Stimulated activated naive B cell treated with anti-CD40 and anti-IgM and Interleukin-4, amounts not matched to agents 10 μg/mL and 1 μg/mL and 100 μg/mL, for 72 hours (primary cell): ENCODE data around the gene DYRK2.

Experiments
- ATAC-seq, 2 donors: fragments of 150-1000 bp; cut with Tn5 transposase; replicated peaks; 2 replicates each; pipeline ENCODE4 v1.10.0; 2021; ENCODE audit warnings: moderate library complexity in 1 of 2
- DNase-seq: peaks from one replicate; pipeline ENCODE4 v3.0.0; 2021
- H3K27ac Mint-ChIP-seq: one replicate; pipeline ENCODE4 v1.8.0; 2022; ENCODE audit warnings: mild to moderate bottlenecking, mixed read lengths
- H3K27me3 Mint-ChIP-seq, 2 donors: one replicate each; pipeline ENCODE4 v1.8.0; 2022; ENCODE audit warnings: mixed read lengths in 2 of 2
- H3K36me3 Mint-ChIP-seq, 2 donors: one replicate each; pipeline ENCODE4 v1.8.0; 2022; ENCODE audit warnings: mixed read lengths in 2 of 2, mild to moderate bottlenecking in 1 of 2
- H3K4me1 Mint-ChIP-seq, 2 donors: one replicate each; pipeline ENCODE4 v1.8.0; 2022; ENCODE audit warnings: mixed read lengths in 2 of 2, mild to moderate bottlenecking in 1 of 2
- H3K4me3 Mint-ChIP-seq, 2 donors: one replicate each; pipeline ENCODE4 v1.8.0; 2022; ENCODE audit warnings: mild to moderate bottlenecking in 2 of 2, mixed read lengths in 2 of 2, moderate library complexity in 1 of 2
- H3K9me3 Mint-ChIP-seq, 2 donors: one replicate each; pipeline ENCODE4 v1.8.0; 2022; ENCODE audit warnings: mixed read lengths in 2 of 2, mild to moderate bottlenecking in 1 of 2

The DYRK2 gene

DNA sequence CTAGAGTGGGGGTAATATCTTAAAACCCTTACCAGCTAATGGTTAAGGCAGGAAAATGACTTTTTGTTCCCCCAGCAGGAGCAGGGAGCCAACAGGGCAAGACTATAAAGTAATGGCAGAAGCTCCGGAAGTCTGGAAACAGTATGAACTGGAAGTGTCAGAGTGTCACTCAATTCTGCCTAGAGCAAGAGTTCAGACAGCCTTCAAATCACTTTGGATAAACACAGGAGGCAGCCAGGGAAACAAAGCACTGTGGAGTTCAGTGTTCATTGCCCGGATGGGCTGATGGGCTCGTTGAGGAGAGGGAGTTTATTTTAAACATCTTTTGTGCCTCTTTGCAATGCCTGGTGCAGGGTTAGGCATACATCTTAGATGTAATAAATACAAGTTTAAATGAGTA is 16.5 kb upstream of the DYRK2 start:
- DNase-seq (no peak), ATAC-seq (no peak)
- Mint-ChIP-seq H3K27ac (no peak overlapping the region), H3K36me3 (peaks cover 8 to 9% of the 10 kb centered on the region in 2 donors), H3K27me3 (no peaks in the 10 kb centered on the region), H3K4me3 (no peak overlapping the region), H3K4me1 (peaks cover 44 to 64% of the 10 kb centered on the region in 2 donors), H3K9me3 (peaks cover 9% of the 10 kb centered on the region in 2 donors)

- no peaks in the 10 kb centered on the region for H3K27me3 Mint-ChIP-seq
- peak overlapping the region; percentile 73 for H3K27ac Mint-ChIP-seq
- ATAC-seq (peak in 1 of 2 donors; percentile 26), DNase-seq (no peak)
- peak overlapping the region; percentile 27 to 35 for H3K4me3 Mint-ChIP-seq
- H3K9me3 Mint-ChIP-seq: peaks cover 9% of the 10 kb centered on the region in 2 donors
- peaks cover 8 to 9% of the 10 kb centered on the region in 2 donors for H3K36me3 Mint-ChIP-seq
- peaks cover 44 to 64% of the 10 kb centered on the region in 2 donors for H3K4me1 Mint-ChIP-seq
These were observed 15.4 kb upstream of the DYRK2 start for GRCh38 chr12:67633024-67633610.

DNA sequence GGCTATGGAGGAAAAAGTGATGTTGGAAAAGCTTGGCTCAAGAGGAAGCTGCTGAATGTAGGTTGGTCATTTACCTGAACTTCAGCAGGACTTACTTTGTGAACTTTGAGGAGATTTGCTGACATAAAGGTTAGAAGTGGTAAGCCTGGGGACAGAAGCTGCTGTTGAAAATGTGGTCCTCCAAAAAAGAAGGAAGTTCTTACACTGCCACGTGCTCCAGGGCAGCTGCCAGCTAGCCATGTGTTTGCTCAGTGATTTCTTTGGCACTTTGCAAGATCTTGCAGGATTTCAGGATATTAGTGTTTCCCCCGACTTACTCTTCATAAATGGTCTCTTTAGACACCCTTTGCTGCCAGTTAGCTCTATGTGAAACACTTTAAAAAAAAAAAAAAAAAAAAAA is 14.8 kb upstream of the DYRK2 start:
- DNase-seq: no peak
- H3K9me3 Mint-ChIP-seq: peaks cover 7 to 9% of the 10 kb centered on the region in 2 donors
- H3K36me3 Mint-ChIP-seq: peaks cover 6 to 9% of the 10 kb centered on the region in 2 donors
- peak; percentile 43 to 60 for ATAC-seq
- H3K27me3 Mint-ChIP-seq: no peaks in the 10 kb centered on the region
- H3K4me3 Mint-ChIP-seq: peak overlapping the region; percentile 27 to 35
- peak overlapping the region; percentile 73 for H3K27ac Mint-ChIP-seq
- peaks cover 42 to 61% of the 10 kb centered on the region in 2 donors for H3K4me1 Mint-ChIP-seq

- Mint-ChIP-seq H3K9me3 (peaks cover 3 to 6% of the 10 kb centered on the region in 2 donors), H3K36me3 (peaks cover 3 to 6% of the 10 kb centered on the region in 2 donors), H3K4me1 (peaks cover 39 to 54% of the 10 kb centered on the region in 2 donors), H3K27me3 (no peaks in the 10 kb centered on the region), H3K4me3 (no peak overlapping the region), H3K27ac (peak overlapping the region; percentile 44)
- DNase-seq: no peak
- no peak for ATAC-seq
These were observed 14.2 kb upstream of the DYRK2 start for GRCh38 chr12:67634303-67634761.

GRCh38 chr12:67637718-67638117 is 10.8 kb upstream of the DYRK2 start:
- Mint-ChIP-seq H3K36me3 (peaks cover 0 to 3% of the 10 kb centered on the region in 2 donors), H3K9me3 (no peaks in the 10 kb centered on the region), H3K4me3 (no peak overlapping the region), H3K27me3 (no peaks in the 10 kb centered on the region), H3K4me1 (peaks cover 19 to 24% of the 10 kb centered on the region in 2 donors), H3K27ac (no peak overlapping the region)
- ATAC-seq (no peak), DNase-seq (no peak)

GRCh38 chr12:67638694-67639093 is 9.9 kb upstream of the DYRK2 start:
- Mint-ChIP-seq H3K36me3 (peaks cover 0 to 3% of the 10 kb centered on the region in 2 donors), H3K9me3 (no peaks in the 10 kb centered on the region), H3K27me3 (no peaks in the 10 kb centered on the region), H3K4me3 (no peak overlapping the region), H3K27ac (no peak overlapping the region), H3K4me1 (peaks cover 11 to 14% of the 10 kb centered on the region in 2 donors)
- ATAC-seq (peak in 1 of 2 donors; percentile 23), DNase-seq (no peak)

DNA sequence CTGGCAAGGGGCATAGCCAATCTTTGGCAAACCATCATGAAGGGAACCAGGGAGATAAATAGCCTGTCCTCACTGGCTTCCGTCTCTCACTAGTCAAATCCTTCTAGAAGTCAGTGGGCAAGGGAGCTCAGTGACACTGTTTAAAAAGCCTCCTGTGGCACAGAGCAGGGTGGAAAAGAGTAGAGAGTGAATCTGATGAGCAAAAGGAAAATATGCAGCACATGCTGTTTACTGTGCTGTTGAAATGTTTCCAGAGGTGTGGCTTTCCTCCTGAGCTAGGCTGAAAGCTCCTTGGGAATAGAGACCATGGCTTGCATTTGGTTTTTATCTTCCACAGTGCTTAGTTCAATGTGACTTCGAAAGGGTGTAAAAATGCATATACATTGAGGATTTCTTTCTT is 7.7 kb upstream of the DYRK2 start:
- H3K4me1 Mint-ChIP-seq: peaks cover 0 to 2% of the 10 kb centered on the region in 2 donors
- no peak overlapping the region for H3K27ac Mint-ChIP-seq
- no peaks in the 10 kb centered on the region for H3K27me3 Mint-ChIP-seq
- H3K36me3 Mint-ChIP-seq: no peaks in the 10 kb centered on the region
- DNase-seq (no peak), ATAC-seq (no peak)
- no peaks in the 10 kb centered on the region for H3K9me3 Mint-ChIP-seq
- no peak overlapping the region for H3K4me3 Mint-ChIP-seq

- H3K9me3 Mint-ChIP-seq: no peaks in the 10 kb centered on the region
- no peak for DNase-seq
- H3K27ac Mint-ChIP-seq: no peak overlapping the region
- H3K4me3 Mint-ChIP-seq: no peak overlapping the region
- H3K4me1 Mint-ChIP-seq: peaks cover 13 to 17% of the 10 kb centered on the region in 2 donors
- H3K27me3 Mint-ChIP-seq: no peaks in the 10 kb centered on the region
- ATAC-seq: no peak
- H3K36me3 Mint-ChIP-seq: peaks cover 2 to 7% of the 10 kb centered on the region in 2 donors
These were observed 3.4 kb upstream of the DYRK2 start for GRCh38 chr12:67645126-67645525.

DNA sequence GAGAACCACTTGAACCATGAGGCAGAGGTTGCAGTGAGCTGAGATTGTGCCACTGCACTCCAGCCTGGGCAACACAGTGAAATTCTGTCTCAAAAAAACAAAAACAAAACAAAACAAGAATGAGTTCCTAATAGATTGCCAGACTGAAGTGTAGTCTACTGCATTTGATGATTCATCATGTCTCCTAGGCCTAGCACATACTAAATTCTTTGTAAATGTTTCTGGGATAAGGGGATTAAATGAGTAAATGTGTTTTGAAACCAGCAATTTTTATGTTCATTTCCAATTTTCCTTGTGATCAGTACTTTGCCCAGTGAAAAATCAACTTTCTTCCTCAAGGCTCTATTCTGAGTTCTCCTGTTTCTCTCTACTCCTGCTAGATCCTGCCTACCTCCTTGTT is 2.9 kb upstream of the DYRK2 start:
- no peak for ATAC-seq
- Mint-ChIP-seq H3K9me3 (no peaks in the 10 kb centered on the region), H3K36me3 (peaks cover 6 to 10% of the 10 kb centered on the region in 2 donors), H3K4me1 (peaks cover 18 to 22% of the 10 kb centered on the region in 2 donors), H3K27ac (no peak overlapping the region), H3K4me3 (no peak overlapping the region), H3K27me3 (no peaks in the 10 kb centered on the region)
- DNase-seq: no peak

DNA sequence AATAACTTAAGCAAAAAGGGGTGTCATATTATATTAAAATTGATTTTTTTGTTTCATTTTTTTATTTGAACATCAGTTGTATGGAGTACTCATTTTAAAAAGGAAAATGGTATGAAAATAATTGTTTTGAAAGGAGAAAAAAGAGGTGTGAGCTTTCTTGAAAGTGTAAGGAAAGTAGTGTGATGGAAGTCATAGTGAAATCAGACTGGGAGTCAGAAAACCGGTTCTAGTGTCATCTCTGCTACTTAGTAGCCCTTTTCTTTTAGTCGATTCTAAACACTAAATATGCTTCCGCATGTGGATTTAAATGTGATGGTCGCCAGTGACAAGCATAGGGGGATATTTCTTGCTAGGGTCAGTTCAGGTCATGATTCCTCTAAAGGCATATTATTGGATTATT is 1.8 kb upstream of the DYRK2 start:
- Mint-ChIP-seq H3K4me3 (peak overlapping the region in 1 of 2 donors; percentile 97), H3K27ac (no peak overlapping the region), H3K36me3 (peaks cover 15 to 19% of the 10 kb centered on the region in 2 donors), H3K27me3 (no peaks in the 10 kb centered on the region), H3K9me3 (no peaks in the 10 kb centered on the region), H3K4me1 (peaks cover 28 to 34% of the 10 kb centered on the region in 2 donors)
- no peak for ATAC-seq
- no peak for DNase-seq

DNA sequence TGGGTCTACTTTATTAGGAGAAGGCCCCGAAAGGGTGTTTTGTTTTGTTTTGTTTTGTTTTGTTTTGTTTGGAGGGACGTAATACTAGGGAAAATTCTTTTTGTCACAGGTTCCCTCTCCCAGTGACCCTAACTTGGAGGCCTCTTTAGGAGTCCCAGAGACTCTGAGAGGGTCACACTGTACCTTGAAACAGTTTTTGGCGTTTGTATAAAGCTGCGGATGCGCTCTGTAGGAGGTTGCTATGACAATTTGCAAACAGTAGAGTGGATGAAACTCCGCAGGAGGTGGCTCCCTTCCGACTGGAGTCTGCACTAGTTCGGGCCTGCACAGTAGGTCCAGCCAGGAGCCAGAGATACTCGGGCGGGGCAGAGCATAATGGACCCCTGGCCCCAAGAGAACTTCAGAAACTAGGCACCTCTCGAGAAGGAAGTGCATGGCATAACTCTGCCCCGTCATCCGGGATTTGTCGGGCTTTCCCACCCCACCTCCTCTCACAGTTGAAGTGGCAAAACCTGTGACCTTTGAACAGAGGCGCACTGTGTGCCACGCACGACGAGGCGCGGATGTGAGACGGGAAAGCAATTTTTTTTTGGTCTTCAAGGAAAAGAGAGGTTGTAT is 1.3 kb upstream of the DYRK2 start:
- ATAC-seq (no peak), DNase-seq (no peak)
- peaks cover 15 to 19% of the 10 kb centered on the region in 2 donors for H3K36me3 Mint-ChIP-seq
- H3K4me3 Mint-ChIP-seq: peak overlapping the region; percentile 96 to 97
- H3K9me3 Mint-ChIP-seq: no peaks in the 10 kb centered on the region
- peaks cover 26 to 34% of the 10 kb centered on the region in 2 donors for H3K4me1 Mint-ChIP-seq
- no peaks in the 10 kb centered on the region for H3K27me3 Mint-ChIP-seq
- H3K27ac Mint-ChIP-seq: peak overlapping the region; percentile 96

DNA sequence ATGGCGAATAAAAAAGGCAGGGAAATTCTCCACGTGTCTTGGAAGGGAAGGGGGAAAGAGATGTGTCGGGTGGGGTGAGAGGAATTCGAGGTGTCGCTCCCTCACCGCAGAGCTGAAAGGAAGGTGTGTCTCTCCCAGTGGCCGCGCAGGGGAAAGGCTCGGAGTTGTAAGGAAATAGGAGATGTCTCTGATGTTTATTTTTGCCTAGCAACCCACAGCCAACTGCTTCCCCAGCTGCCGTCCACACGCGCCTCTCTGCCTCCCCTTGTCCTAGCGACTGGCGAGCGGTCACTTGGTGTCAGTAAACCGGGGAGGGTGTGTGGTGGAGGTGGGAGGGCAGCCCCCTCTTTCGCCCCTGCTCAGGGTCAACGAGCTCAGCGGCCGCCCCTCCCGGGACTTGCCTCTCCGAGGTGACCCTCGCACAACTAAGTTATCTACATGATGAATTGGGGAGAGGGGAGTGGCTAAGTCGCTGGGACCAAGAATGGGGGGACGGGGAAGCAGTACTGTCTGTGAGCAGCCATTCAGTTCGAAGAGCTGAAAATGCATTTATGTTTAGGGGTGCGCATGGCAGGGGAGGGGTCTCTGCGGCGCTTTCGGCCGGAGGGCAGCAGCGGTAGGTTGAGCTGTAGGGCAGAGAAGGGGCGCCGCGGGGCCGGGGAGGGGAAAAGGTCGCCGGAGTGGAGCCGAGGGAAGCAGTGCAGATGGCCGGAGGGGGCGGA is 585 bp upstream of the DYRK2 start:
- H3K4me1 Mint-ChIP-seq: peaks cover 26 to 35% of the 10 kb centered on the region in 2 donors
- DNase-seq (peak; percentile 23), ATAC-seq (peak; percentile 37 to 38)

GRCh38 chr12:67649261-67649569 is 670 bp downstream of the DYRK2 start:
- H3K27ac Mint-ChIP-seq: no peak overlapping the region
- H3K36me3 Mint-ChIP-seq: peaks cover 25 to 28% of the 10 kb centered on the region in 2 donors
- peak overlapping the region; percentile 90 to 93 for H3K4me3 Mint-ChIP-seq
- ATAC-seq (peak; percentile 35 to 38), DNase-seq (peak; percentile 15)
- H3K27me3 Mint-ChIP-seq: no peaks in the 10 kb centered on the region
- H3K9me3 Mint-ChIP-seq: no peaks in the 10 kb centered on the region
- peaks cover 32 to 47% of the 10 kb centered on the region in 2 donors for H3K4me1 Mint-ChIP-seq

More for the DNA sequence above, 585 bp upstream of the DYRK2 start:
- no peaks in the 10 kb centered on the region for H3K9me3 Mint-ChIP-seq
- peak overlapping the region; percentile 96 for H3K27ac Mint-ChIP-seq
- no peaks in the 10 kb centered on the region for H3K27me3 Mint-ChIP-seq
- peak overlapping the region; percentile 96 to 97 for H3K4me3 Mint-ChIP-seq
- peaks cover 16 to 19% of the 10 kb centered on the region in 2 donors for H3K36me3 Mint-ChIP-seq

GRCh38 chr12:67649570-67650387 is 1.2 kb downstream of the DYRK2 start:
- H3K27me3 Mint-ChIP-seq: no peaks in the 10 kb centered on the region
- H3K4me1 Mint-ChIP-seq: peaks cover 38 to 53% of the 10 kb centered on the region in 2 donors
- ATAC-seq (peak; percentile 28 to 35), DNase-seq (peak; percentile 15)
- H3K9me3 Mint-ChIP-seq: no peaks in the 10 kb centered on the region
- peak overlapping the region; percentile 90 to 93 for H3K4me3 Mint-ChIP-seq
- peaks cover 31 to 34% of the 10 kb centered on the region in 2 donors for H3K36me3 Mint-ChIP-seq
- peak overlapping the region; percentile 95 for H3K27ac Mint-ChIP-seq
